GM12878 (cell line): Measurements from ENCODE around the gene HNRNPH1. TPM values are rescaled to one million over a fixed set of nuclear protein-coding genes. Genes with fewer than 3 reads are reported as not detected.

Experiments used
- ATAC-seq: fragments of 200-7000 bp; cut with Tn5 transposase; 3 replicates; pipeline ENCODE4 v1.9.1; 2020; ENCODE audit warnings: mild to moderate bottlenecking, moderate library complexity
- BruUV-seq: library from RNA; stranded (reverse); fragments of 400-500 nt; replicated peaks from 2 replicates; lab custom pipeline; 2021; lab: Mats Ljungman, UMichigan
- CTCF ChIA-PET: fragments of 300-600 bp; sonication (Branson Sonifier 250); formaldehyde crosslinking; extraction: SDS; loops from one replicate; lab custom pipeline; 2021; ENCODE audit warnings: inconsistent platforms; lab: Yijun Ruan, JAX
- POLR2A ChIA-PET: fragments of 350-600 bp; formaldehyde crosslinking; extraction: SDS; loops from one replicate; lab custom pipeline; 2021; ENCODE audit warnings: inconsistent platforms; lab: Charles Lee
- RAD21 ChIA-PET: fragments of 300-600 bp; sonication (Branson Sonifier 250); formaldehyde crosslinking; loops from one replicate; lab custom pipeline; 2023; ENCODE audit warnings: antibody characterized with exemption; ENCODE audit not compliant: unreplicated experiment; lab: Charles Lee
- SMC1A ChIA-PET: fragments of 300-600 bp; sonication (Branson Sonifier 250); formaldehyde crosslinking; loops from one replicate; lab custom pipeline; 2023; ENCODE audit not compliant: unreplicated experiment, uncharacterized antibody; lab: Charles Lee
- DNase-seq: peaks from one replicate; pipeline ENCODE4 v3.0.0-alpha.2; 2011; ENCODE audit warnings: low read depth, low spot score
- FAIRE-seq: peaks from 3 replicates; lab custom pipeline; 2011; peaks lifted over from hg19 to GRCh38; lab: Jason Lieb, UNC
- H2AFZ ChIP-seq: 2 replicates; pipeline ENCODE4 v1.6.0; 2011; ENCODE audit warnings: low read depth, low read length, control low read depth; ENCODE audit not compliant: control insufficient read depth
- H3K27ac ChIP-seq: 2 replicates; pipeline ENCODE4 v1.5.1; 2011; ENCODE audit warnings: control low read depth; ENCODE audit not compliant: control insufficient read depth, insufficient read depth
- H3K27me3 ChIP-seq, 2 experiments: replicated peaks in 1 of 2; 2 replicates each; pipeline versions ENCODE4 v1.6.0 to v1.6.1; 2011; ENCODE audit warnings: low read length in 1 of 2; ENCODE audit not compliant: control insufficient read depth in 2 of 2, insufficient read depth in 2 of 2
- H3K36me3 ChIP-seq, 2 experiments: 2 replicates each; pipeline ENCODE4 v1.5.1; 2011; ENCODE audit warnings: low read length in 1 of 2; ENCODE audit not compliant: control insufficient read depth in 2 of 2, insufficient read depth in 2 of 2
- H3K4me1 ChIP-seq: 2 replicates; pipeline ENCODE4 v1.6.1; 2011; ENCODE audit warnings: mild to moderate bottlenecking, low read length, moderate library complexity, mixed read lengths; ENCODE audit not compliant: control insufficient read depth, insufficient read depth
- H3K4me2 ChIP-seq: 2 replicates; pipeline ENCODE4 v1.6.0; 2011; ENCODE audit warnings: control low read depth; ENCODE audit not compliant: control insufficient read depth, insufficient read depth
- H3K4me3 ChIP-seq: fragments of 200-600 bp; sonication (generic); 2 replicates; pipeline ENCODE4 v1.5.1; 2016
- H3K79me2 ChIP-seq: 2 replicates; pipeline ENCODE4 v1.6.0; 2011; ENCODE audit warnings: low read length; ENCODE audit not compliant: control insufficient read depth, insufficient read depth
- H3K9ac ChIP-seq: 2 replicates; pipeline ENCODE4 v1.8.0; 2011; ENCODE audit warnings: low read length, control low read depth, mixed read lengths; ENCODE audit not compliant: control insufficient read depth, insufficient read depth
- H3K9me3 ChIP-seq: replicated peaks from 3 replicates; pipeline ENCODE4 v1.5.1; 2011; ENCODE audit warnings: mild to moderate bottlenecking, low read length; ENCODE audit not compliant: control insufficient read depth, insufficient read depth
- H4K20me1 ChIP-seq: 2 replicates; pipeline ENCODE4 v1.6.0; 2011; ENCODE audit not compliant: control insufficient read depth, insufficient read depth
- CHD2 ChIP-seq: IDR thresholded peaks from 2 replicates; pipeline ENCODE4 v1.6.1; 2011; ENCODE audit warnings: low read depth, low read length, improper control_type of control experiment, borderline replicate concordance
- HDAC2 ChIP-seq: fragments of 200-600 bp; sonication (generic); IDR thresholded peaks from 2 replicates; pipeline ENCODE4 v1.6.1; 2017
- LARP7 ChIP-seq: fragments of 450-650 bp; IDR thresholded peaks from 2 replicates; pipeline ENCODE4 v1.6.1; 2017; ENCODE audit warnings: mild to moderate bottlenecking
- MTA3 ChIP-seq: IDR thresholded peaks from 2 replicates; pipeline ENCODE4 v1.6.1; 2012; ENCODE audit warnings: low read length, inconsistent platforms, borderline replicate concordance
- MYC ChIP-seq: IDR thresholded peaks from 2 replicates; pipeline ENCODE4 v1.6.1; 2011; ENCODE audit warnings: mild to moderate bottlenecking, low read length, moderate library complexity, inconsistent platforms; ENCODE audit not compliant: insufficient read depth, insufficient replicate concordance, insufficient read length, severe bottlenecking
- PML ChIP-seq: IDR thresholded peaks from 2 replicates; pipeline ENCODE4 v1.6.1; 2012; ENCODE audit warnings: low read length, inconsistent platforms
- POLR2A ChIP-seq: IDR thresholded peaks from 2 replicates; pipeline ENCODE4 v1.6.1; 2011; ENCODE audit warnings: low read depth, mild to moderate bottlenecking, low read length
- POLR2AphosphoS5 ChIP-seq: IDR thresholded peaks from 2 replicates; pipeline ENCODE4 v1.6.1; 2011; ENCODE audit warnings: mild to moderate bottlenecking, low read length, inconsistent platforms
- SMAD1 ChIP-seq: fragments of 450-650 bp; IDR thresholded peaks from 2 replicates; pipeline ENCODE4 v1.6.1; 2018; ENCODE audit warnings: mild to moderate bottlenecking, low read depth; ENCODE audit not compliant: partially characterized antibody
- WGBS: methylation state at CpG from one replicate; pipeline ENCODE4 v1.1.6; 2016; ENCODE audit warnings: low lambda C conversion rate; ENCODE audit not compliant: insufficient replicate concordance, insufficient coverage; ENCODE audit errors: missing lambda C conversion rate; 5-methylcytosine and 5-hydroxymethylcytosine counted together
- in situ Hi-C: fragments of 300-500 bp; cut with MboI; formaldehyde crosslinking; loops from 9 replicates; pipeline ENCODE4 v1.14.3; 2018; ENCODE audit warnings: mixed read lengths
- intact Hi-C: fragments of 100-400 bp; cut with micrococcal nuclease; formaldehyde crosslinking; loops from one replicate; pipeline ENCODE4 v1.14.2; 2022; ENCODE audit not compliant: unreplicated experiment
- polyA plus RNA-seq, 11 experiments: library from polyadenylated mRNA; depleted of rRNA in 4 of 11; unstranded in 6 of 11; stranded (reverse) in 5 of 11; fragments of >200 nt; fragmentation: Nextera tagmentation in 4 of 11; fragmentation: Illumina TruSeq in 1 of 11; extraction: Ambion mirVana in 4 of 11; extraction: Trizol in 1 of 11; gene quantifications; 1 replicate in 1 of 11; 2 replicates in 10 of 11; pipeline versions ENCODE4 v1.2.1 to v1.2.3, GENCODE V29; 2011 to 2016; ENCODE audit warnings: inconsistent platforms in 2 of 11, missing spikeins in 2 of 11, low read depth in 1 of 11
- total RNA-seq, 4 experiments: library from RNA; depleted of rRNA in 3 of 4; stranded (reverse); fragments of >200 nt in 3 of 4; fragmentation: Illumina TruSeq in 1 of 4; extraction: Trizol in 1 of 4; gene quantifications; 2 replicates each; pipeline versions ENCODE4 v1.2.1 to v1.2.3, GENCODE V29; 2013 to 2021
- TF ChIP-seq, protein P1 (sequence below): IDR thresholded peaks from 2 replicates; pipeline ENCODE4 v1.6.1; 2012; ENCODE audit warnings: low read depth, low read length, improper control_type of control experiment
- TF ChIP-seq, protein P2 (sequence below): fragments of 450-650 bp; IDR thresholded peaks from 2 replicates; pipeline ENCODE4 v1.6.1; 2018; ENCODE audit warnings: mild to moderate bottlenecking, low read depth, moderate library complexity; ENCODE audit not compliant: partially characterized antibody

Gene HNRNPH1
- total and polyA plus RNA-seq, 10 of the 15 experiments (the other 5 are each of a cell fraction or from before 2014, with no cell fraction given): 184 to 780 (median 690) TPM

DNA sequence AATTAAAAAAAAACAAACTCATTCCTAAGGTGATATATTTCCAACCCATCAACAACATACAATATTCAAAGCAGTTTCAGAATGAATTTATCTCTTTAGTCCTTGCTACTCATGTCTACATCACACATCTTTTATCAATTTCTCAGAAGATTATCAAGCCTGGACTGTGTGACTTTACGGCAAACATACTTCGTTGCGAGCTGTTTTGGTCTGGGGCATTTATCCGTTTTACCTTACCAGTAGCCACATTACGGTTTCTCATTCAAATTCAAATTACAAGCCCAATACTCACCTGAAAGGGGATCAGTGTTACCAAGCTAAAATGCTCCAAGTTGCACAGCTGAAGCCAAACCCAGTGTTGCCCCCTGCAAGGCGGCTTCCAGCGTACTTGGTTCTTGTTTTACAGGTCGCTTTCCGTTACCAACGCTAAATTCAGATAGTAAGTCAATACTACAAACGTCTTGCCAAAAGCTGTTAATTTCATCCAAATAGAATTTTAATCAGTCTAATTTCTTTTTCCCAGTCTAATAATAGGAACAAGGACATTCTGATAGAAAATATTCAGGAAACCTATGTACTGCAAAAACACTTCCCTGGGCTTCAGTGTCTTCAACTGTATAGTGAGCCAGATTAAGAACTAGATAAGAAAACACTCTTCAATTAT, 1.8 kb downstream of the HNRNPH1 start:
- no peak for DNase-seq
- no TSS peak for BruUV-seq

GRCh38 chr5:179620703-179621350, 2.6 kb downstream of the HNRNPH1 start:
- Histone ChIP-seq H3K79me2 (peaks cover 70% of the 10 kb centered on the region), H3K9me3 (no peaks in the 10 kb centered on the region), H2AFZ (no peak overlapping the region), H4K20me1 (peaks cover 14% of the 10 kb centered on the region), H3K4me1 (peaks cover 7% of the 10 kb centered on the region), H3K27me3 (no peaks in the 10 kb centered on the region), H3K27ac (no peak overlapping the region), H3K4me3 (peak overlapping the region; percentile 81), H3K4me2 (peak overlapping the region; percentile 84), H3K36me3 (peaks cover 10 to 32% of the 10 kb centered on the region in 2 experiments), H3K9ac (peak overlapping the region; percentile 42)
- ChIA-PET CTCF (interaction anchor here (1.1 to 1.5 kb wide), 4 partner anchors 8 to 142 kb away, joined by 3 to 4 read pairs (median 4); no protein-coding TSS in a partner anchor), RAD21 (no interaction called here), SMC1A (interaction anchor here (0.7 kb wide), 1 partner anchor 30 kb away, joined by 3 read pairs; no protein-coding TSS in a partner anchor), POLR2A (interaction anchor here (1.0 kb wide), 1 partner anchor 70 kb away, joined by 3 read pairs; no protein-coding TSS in a partner anchor)
- intact Hi-C loops: loop anchor here (5.0 kb wide), 1 partner anchor 64 kb away; no protein-coding TSS in a partner anchor
- BruUV-seq: no TSS peak
- in situ Hi-C loops: no loop called here
- ATAC-seq (no peak), DNase-seq (no peak), FAIRE-seq (no peak)
- WGBS: 2% methylated on average over 5 of the region's 5 CpGs
- TF ChIP-seq, protein P1, sequence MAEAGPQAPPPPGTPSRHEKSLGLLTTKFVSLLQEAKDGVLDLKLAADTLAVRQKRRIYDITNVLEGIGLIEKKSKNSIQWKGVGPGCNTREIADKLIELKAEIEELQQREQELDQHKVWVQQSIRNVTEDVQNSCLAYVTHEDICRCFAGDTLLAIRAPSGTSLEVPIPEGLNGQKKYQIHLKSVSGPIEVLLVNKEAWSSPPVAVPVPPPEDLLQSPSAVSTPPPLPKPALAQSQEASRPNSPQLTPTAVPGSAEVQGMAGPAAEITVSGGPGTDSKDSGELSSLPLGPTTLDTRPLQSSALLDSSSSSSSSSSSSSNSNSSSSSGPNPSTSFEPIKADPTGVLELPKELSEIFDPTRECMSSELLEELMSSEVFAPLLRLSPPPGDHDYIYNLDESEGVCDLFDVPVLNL: no peak
- TF ChIP-seq, protein P2, sequence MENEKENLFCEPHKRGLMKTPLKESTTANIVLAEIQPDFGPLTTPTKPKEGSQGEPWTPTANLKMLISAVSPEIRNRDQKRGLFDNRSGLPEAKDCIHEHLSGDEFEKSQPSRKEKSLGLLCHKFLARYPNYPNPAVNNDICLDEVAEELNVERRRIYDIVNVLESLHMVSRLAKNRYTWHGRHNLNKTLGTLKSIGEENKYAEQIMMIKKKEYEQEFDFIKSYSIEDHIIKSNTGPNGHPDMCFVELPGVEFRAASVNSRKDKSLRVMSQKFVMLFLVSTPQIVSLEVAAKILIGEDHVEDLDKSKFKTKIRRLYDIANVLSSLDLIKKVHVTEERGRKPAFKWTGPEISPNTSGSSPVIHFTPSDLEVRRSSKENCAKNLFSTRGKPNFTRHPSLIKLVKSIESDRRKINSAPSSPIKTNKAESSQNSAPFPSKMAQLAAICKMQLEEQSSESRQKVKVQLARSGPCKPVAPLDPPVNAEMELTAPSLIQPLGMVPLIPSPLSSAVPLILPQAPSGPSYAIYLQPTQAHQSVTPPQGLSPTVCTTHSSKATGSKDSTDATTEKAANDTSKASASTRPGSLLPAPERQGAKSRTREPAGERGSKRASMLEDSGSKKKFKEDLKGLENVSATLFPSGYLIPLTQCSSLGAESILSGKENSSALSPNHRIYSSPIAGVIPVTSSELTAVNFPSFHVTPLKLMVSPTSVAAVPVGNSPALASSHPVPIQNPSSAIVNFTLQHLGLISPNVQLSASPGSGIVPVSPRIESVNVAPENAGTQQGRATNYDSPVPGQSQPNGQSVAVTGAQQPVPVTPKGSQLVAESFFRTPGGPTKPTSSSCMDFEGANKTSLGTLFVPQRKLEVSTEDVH: no peak
- TF ChIP-seq HDAC2: no peak
- peak; percentile 50; the same call in 1 of the 2 replicates for TF ChIP-seq POLR2A
- TF ChIP-seq MYC: no peak

More for the DNA sequence above, 1.8 kb downstream of the HNRNPH1 start:
- H3K9ac ChIP-seq: peak overlapping the region; percentile 42
- intact Hi-C loops (loop anchor here (2.0 to 5.0 kb wide), 2 partner anchors 64 to 77 kb away; partner anchors contain the start of gene CANX), in situ Hi-C loops (no loop called here)
- H3K27ac ChIP-seq: peak overlapping the region; percentile 28; the same call in 1 of the 2 replicates
- H3K4me3 ChIP-seq: peak overlapping the region; percentile 81
- no peaks in the 10 kb centered on the region for H3K9me3 ChIP-seq
- peak overlapping the region; percentile 84 for H3K4me2 ChIP-seq
- POLR2A ChIA-PET: interaction anchor here (1.4 to 2.3 kb wide), 2 partner anchors 8 to 199 kb away, joined by 3 to 16 read pairs; partner anchors contain the start of gene SQSTM1
- peaks cover 7% of the 10 kb centered on the region for H3K4me1 ChIP-seq
- no peaks in the 10 kb centered on the region for H3K27me3 ChIP-seq
- H3K36me3 ChIP-seq: peaks cover 8 to 27% of the 10 kb centered on the region in 2 experiments
- peaks cover 14% of the 10 kb centered on the region for H4K20me1 ChIP-seq
- ATAC-seq (no peak), FAIRE-seq (no peak)
- CTCF ChIA-PET: interaction anchor here (1.1 to 1.5 kb wide), 4 partner anchors 9 to 141 kb away, joined by 3 to 4 read pairs (median 4); no protein-coding TSS in a partner anchor
- H2AFZ ChIP-seq: no peak overlapping the region
- SMC1A ChIA-PET: interaction anchor here (0.8 to 1.0 kb wide), 2 partner anchors 9 to 14 kb away, joined by 3 read pairs; no protein-coding TSS in a partner anchor
- TF ChIP-seq MTA3 (0 out of 2 replicates have a peak, but pooled peaks have one; percentile 28), PML (no peak), POLR2AphosphoS5 (peak; percentile 58), CHD2 (no peak), LARP7 (0 out of 2 replicates have a peak, but pooled peaks have one; percentile 19), POLR2A (peak; percentile 33; the same call in 1 of the 2 replicates), SMAD1 (no peak)
- RAD21 ChIA-PET: no interaction called here
- peaks cover 70% of the 10 kb centered on the region for H3K79me2 ChIP-seq
- WGBS: 3% methylated on average over 11 of the region's 11 CpGs
